Chondrocyte (in vitro differentiated cells): ENCODE measurements around the gene RPS14. TPM values are rescaled to one million over a fixed set of nuclear protein-coding genes. Genes with fewer than 3 reads are reported as not detected.

Experiments used
- DNase-seq: peaks from one replicate; pipeline ENCODE4 v3.0.0; 2021; ENCODE audit warnings: mixed read lengths, low spot score
- H3K27ac Mint-ChIP-seq: one replicate; pipeline ENCODE4 v1.8.0; 2021; ENCODE audit warnings: mild to moderate bottlenecking, moderate library complexity, mixed read lengths; ENCODE audit not compliant: unreplicated experiment
- H3K27me3 Mint-ChIP-seq: 2 replicates; pipeline ENCODE4 v1.8.0; 2021; ENCODE audit warnings: low read depth, mixed read lengths
- H3K36me3 Mint-ChIP-seq: 2 replicates; pipeline ENCODE4 v1.8.0; 2021; ENCODE audit warnings: low read depth, mixed read lengths
- H3K4me1 Mint-ChIP-seq: 2 replicates; pipeline ENCODE4 v1.8.0; 2021; ENCODE audit warnings: low read depth, mild to moderate bottlenecking, mixed read lengths
- H3K4me3 Mint-ChIP-seq: one replicate; pipeline ENCODE4 v1.8.0; 2021; ENCODE audit warnings: mild to moderate bottlenecking, moderate library complexity, mixed read lengths; ENCODE audit not compliant: unreplicated experiment
- H3K9me3 Mint-ChIP-seq: 2 replicates; pipeline ENCODE4 v1.8.0; 2021; ENCODE audit warnings: low read depth, mixed read lengths
- CTCF ChIP-seq: fragments of 200-600 bp; sonication (generic); IDR thresholded peaks from 2 replicates; pipeline ENCODE4 v1.5.0; 2021; ENCODE audit warnings: antibody characterized with exemption, mild to moderate bottlenecking, moderate library complexity
- total RNA-seq: library from RNA; stranded (reverse); gene quantifications from 3 replicates; pipeline ENCODE4 v1.2.1, GENCODE V29; 2021

RPS14 gene
- total RNA-seq, 1 donor from 2014 or later = 1,121 TPM

GRCh38 chr5:150446088-150446487, 3.5 kb downstream of the RPS14 start:
- Mint-ChIP-seq H3K9me3 (peaks cover 3% of the 10 kb centered on the region), H3K27me3 (no peaks in the 10 kb centered on the region), H3K4me1 (peaks cover 41% of the 10 kb centered on the region), H3K36me3 (peaks cover 41% of the 10 kb centered on the region), H3K4me3 (no peak overlapping the region), H3K27ac (peak overlapping the region; percentile 49)
- no peak for DNase-seq
- no peak for TF ChIP-seq CTCF

GRCh38 chr5:150444770-150445169, 4.8 kb downstream of the RPS14 start:
- TF ChIP-seq CTCF = no peak
- DNase-seq = no peak
- peaks cover 41% of the 10 kb centered on the region for H3K36me3 Mint-ChIP-seq
- H3K4me3 Mint-ChIP-seq = no peak overlapping the region
- H3K4me1 Mint-ChIP-seq = peaks cover 38% of the 10 kb centered on the region
- no peaks in the 10 kb centered on the region for H3K27me3 Mint-ChIP-seq
- H3K9me3 Mint-ChIP-seq = no peaks in the 10 kb centered on the region
- no peak overlapping the region for H3K27ac Mint-ChIP-seq

- Mint-ChIP-seq H3K27me3 (no peaks in the 10 kb centered on the region), H3K4me3 (no peak overlapping the region), H3K9me3 (no peaks in the 10 kb centered on the region), H3K36me3 (peaks cover 38% of the 10 kb centered on the region), H3K4me1 (peaks cover 34% of the 10 kb centered on the region), H3K27ac (peak overlapping the region; percentile 52)
- DNase-seq = no peak
- no peak for TF ChIP-seq CTCF
Observed at GRCh38 chr5:150443242-150444075, 6.1 kb downstream of the RPS14 start.

- Mint-ChIP-seq H3K36me3 (peaks cover 30% of the 10 kb centered on the region), H3K27ac (peak overlapping the region; percentile 41), H3K4me1 (peaks cover 26% of the 10 kb centered on the region), H3K4me3 (no peak overlapping the region), H3K27me3 (no peaks in the 10 kb centered on the region), H3K9me3 (no peaks in the 10 kb centered on the region)
- DNase-seq = no peak
- no peak for TF ChIP-seq CTCF
Observed at GRCh38 chr5:150442699-150443080, 6.8 kb downstream of the RPS14 start.

DNA sequence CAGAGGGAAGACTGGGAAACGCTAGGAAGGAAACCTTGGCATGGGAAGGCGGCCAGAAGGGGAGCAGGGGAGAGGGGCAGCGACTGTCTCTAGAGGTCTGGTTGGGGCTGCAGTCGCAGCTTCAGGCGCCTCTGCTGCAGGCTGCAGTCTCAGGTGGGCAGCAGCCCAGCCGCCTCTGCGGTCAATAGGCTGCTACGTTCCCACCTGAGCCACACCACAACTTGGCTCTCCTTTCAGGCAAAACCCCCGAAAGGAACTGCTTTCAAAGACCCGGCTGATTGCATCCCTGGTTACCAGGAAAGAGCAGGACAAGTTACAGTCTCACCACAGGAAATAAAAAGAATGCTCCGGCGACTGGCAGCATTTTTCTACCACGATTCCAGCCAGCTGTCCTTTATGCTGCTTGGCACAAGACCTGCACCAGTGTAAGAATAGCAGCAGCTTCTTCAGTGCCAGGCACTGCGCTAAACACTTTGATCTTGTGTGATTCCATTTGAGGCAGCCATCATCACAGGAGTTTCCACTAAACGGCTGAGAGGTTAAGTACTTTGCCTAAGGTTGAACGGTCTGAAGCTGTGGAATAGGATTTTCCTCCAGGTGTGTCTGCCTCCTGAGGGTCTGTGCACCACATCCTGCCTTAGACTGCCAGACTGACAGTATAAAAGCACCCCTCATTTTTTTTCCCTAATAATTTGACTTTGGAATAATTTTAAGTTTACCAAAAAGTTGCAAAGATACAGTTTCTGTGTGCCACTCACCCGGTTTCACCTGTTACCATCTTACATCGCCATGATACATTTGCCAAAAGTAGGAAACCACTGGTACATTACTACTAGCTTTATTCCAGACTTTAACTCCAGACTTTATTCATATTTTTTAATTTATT, 7.5 kb downstream of the RPS14 start:
- TF ChIP-seq CTCF = no peak
- no peak for DNase-seq
- Mint-ChIP-seq H3K9me3 (no peaks in the 10 kb centered on the region), H3K36me3 (peaks cover 26% of the 10 kb centered on the region), H3K27me3 (no peaks in the 10 kb centered on the region), H3K4me1 (peaks cover 22% of the 10 kb centered on the region), H3K4me3 (no peak overlapping the region), H3K27ac (peak overlapping the region; percentile 42)
